ENCODE measurements around the gene TET3.

TET3 gene

DNA sequence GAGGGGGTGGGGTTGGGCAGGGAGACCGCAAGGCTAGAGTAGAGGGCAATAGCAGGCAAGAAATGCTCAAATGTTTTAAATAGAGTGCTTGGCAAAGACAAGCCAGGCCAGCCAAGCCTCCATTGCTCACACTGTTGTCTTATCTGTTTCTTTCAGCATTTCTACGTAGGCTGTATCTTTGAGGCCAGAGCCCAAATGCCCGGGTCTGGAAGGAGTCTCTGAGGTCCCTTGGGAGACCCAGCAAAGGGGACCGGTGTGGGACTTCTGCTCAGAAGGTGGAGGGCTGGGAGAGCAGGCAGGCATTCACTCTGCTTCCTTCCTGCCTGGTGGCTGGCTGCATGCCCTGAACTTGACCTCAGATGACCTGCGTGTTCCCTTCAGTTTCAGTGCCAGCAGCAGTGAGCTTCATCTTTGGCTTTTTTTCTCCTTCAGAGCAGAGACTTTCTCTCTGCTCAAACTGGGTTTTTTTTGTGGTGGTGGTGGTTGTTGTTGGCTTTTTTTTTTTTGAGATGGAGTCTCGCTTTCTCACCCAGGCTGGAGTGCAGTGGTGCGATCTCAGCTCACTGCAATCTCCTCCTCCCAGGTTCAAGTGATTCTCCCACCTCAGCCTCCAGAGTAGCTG, 13.7 kb upstream of the TET3 start:
- H3K36me3 ChIP-seq (ENCODE audit: insufficient read depth, low read length), result no peaks in the 10 kb centered on the region
- H3K9ac ChIP-seq (ENCODE audit: insufficient read length), result peak overlapping the region; percentile 19
- DNase-seq (ENCODE audit: low read depth, low spot score), result no peak
- no peak for TF ChIP-seq POLR2AphosphoS5 (IDR thresholded peaks at IDR 0.05; ENCODE audit: borderline replicate concordance, low read depth, low read length)
- no peak for TF ChIP-seq EZH2 (IDR thresholded peaks at IDR 0.05)
- H3K9me3 ChIP-seq (ENCODE audit: low read depth, low read length), result no peaks in the 10 kb centered on the region
- peak overlapping the region; percentile 39 for H3K27ac ChIP-seq
- H3K4me3 ChIP-seq, result peak overlapping the region; percentile 39; the same call in 1 of the 2 replicates

DNA sequence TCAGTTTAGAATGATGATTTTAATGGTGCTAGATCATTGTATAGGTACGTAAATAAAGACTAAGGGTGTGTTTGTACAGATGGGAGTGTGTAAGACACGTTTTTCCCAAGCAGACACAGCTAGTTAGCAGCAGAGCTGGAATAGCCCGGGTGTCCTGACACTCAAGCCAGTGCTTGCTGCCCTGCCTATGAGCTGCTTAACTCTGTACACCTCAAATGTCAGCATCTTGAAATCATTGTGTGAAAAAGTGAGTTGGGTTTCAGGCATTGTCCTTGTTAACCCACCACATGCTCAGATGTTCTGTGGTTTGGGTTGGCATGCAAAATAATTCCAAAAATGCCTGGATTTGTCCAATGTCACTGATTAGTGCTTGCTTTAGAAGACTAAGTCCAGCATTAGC, 13.0 kb upstream of the TET3 start:
- DNase-seq (ENCODE audit: low read depth, low spot score), result no peak
- H3K9ac ChIP-seq (ENCODE audit: insufficient read length), result peak overlapping the region; percentile 5

DNA sequence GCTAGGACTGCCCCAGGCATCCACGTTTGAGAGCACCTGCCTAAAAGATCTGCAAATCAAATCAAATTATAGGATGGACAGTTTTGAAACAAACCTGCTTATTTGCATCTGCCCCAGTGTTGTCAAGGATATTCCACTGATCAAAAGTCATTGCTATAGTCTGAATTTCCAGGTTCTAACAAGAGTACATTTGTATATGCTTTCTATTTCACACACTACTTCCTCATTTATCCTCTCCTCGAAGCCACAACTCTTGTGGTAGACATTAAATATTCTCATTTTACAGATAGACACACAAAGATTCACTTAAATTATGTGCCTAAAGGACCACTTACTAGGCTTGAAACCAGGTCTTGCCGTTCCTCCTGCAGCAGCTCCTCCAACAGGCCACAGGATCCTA, 11.9 kb upstream of the TET3 start:
- no peak overlapping the region for H3K9ac ChIP-seq (ENCODE audit: insufficient read length)
- H3K27ac ChIP-seq, result no peak overlapping the region
- no peak for DNase-seq (ENCODE audit: low read depth, low spot score)
- no peak overlapping the region for H3K4me3 ChIP-seq
- H3K36me3 ChIP-seq (ENCODE audit: insufficient read depth, low read length), result no peaks in the 10 kb centered on the region
- no peaks in the 10 kb centered on the region for H3K9me3 ChIP-seq (ENCODE audit: low read depth, low read length)
- TF ChIP-seq EZH2 (IDR thresholded peaks at IDR 0.05), result no peak
- TF ChIP-seq POLR2AphosphoS5 (IDR thresholded peaks at IDR 0.05; ENCODE audit: borderline replicate concordance, low read depth, low read length), result no peak
- TF ChIP-seq FOXP2 (optimal IDR thresholded peaks at IDR 0.05; ENCODE audit: control extremely low read depth, extremely low read length, insufficient read depth), result no peak

More for the DNA sequence above, 13.0 kb upstream of the TET3 start:
- Histone ChIP-seq H3K36me3 (ENCODE audit: insufficient read depth, low read length) (no peaks in the 10 kb centered on the region), H3K27ac (no peak overlapping the region), H3K9me3 (ENCODE audit: low read depth, low read length) (no peaks in the 10 kb centered on the region), H3K4me3 (no peak overlapping the region)
- TF ChIP-seq FOXP2 (optimal IDR thresholded peaks at IDR 0.05; ENCODE audit: control extremely low read depth, extremely low read length, insufficient read depth) (no peak), EZH2 (IDR thresholded peaks at IDR 0.05) (no peak), POLR2AphosphoS5 (IDR thresholded peaks at IDR 0.05; ENCODE audit: borderline replicate concordance, low read depth, low read length) (no peak)

DNA sequence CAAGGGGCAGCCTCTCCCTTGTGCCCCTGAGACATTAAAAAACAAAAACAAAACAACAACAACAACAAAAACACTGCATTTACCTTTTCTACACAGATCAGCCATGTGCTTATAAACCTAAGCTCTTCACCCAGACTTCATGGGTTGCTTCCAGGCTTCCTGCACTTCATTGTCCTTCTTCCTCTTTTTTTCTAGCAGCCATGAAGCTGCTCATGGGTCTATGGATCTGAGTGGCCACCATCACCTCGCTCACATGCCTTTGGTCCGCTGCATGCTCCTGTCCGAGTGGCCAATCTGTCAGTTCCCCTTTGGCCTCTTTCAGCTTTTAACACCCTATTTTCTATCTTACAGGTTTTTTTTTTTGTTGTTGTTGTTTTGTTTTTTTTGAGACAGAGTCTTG, 9.0 kb upstream of the TET3 start:
- no peak overlapping the region for H3K4me3 ChIP-seq
- DNase-seq (ENCODE audit: low read depth, low spot score), result no peak
- H3K27ac ChIP-seq, result no peak overlapping the region
- H3K36me3 ChIP-seq (ENCODE audit: insufficient read depth, low read length), result no peaks in the 10 kb centered on the region
- TF ChIP-seq FOXP2 (optimal IDR thresholded peaks at IDR 0.05; ENCODE audit: control extremely low read depth, extremely low read length, insufficient read depth) (no peak), EZH2 (IDR thresholded peaks at IDR 0.05) (no peak), POLR2AphosphoS5 (IDR thresholded peaks at IDR 0.05; ENCODE audit: borderline replicate concordance, low read depth, low read length) (no peak)
- H3K9ac ChIP-seq (ENCODE audit: insufficient read length), result no peak overlapping the region
- H3K9me3 ChIP-seq (ENCODE audit: low read depth, low read length), result no peaks in the 10 kb centered on the region

DNA sequence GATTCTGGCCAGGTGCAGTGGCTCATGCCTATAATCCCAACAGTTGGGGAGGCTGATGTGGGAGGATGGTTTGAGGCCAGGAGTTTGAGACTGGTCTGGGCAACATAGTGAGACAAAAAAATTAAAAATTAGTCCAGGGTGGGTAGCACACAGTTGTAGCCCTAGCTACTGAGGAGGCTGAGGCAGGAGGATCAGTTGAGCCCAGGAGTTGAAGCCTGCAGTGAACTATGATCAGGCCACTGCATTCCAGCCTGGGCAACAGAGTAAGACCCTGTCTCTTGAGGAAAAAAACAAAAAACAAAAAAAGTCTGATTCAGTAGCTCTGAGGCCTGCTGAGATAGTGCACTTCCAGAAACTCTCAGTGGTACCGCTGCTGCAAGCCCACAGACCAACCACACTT, 7.9 kb upstream of the TET3 start:
- Histone ChIP-seq H3K4me3 (no peak overlapping the region), H3K36me3 (ENCODE audit: insufficient read depth, low read length) (no peaks in the 10 kb centered on the region), H3K9ac (ENCODE audit: insufficient read length) (no peak overlapping the region), H3K27ac (no peak overlapping the region), H3K9me3 (ENCODE audit: low read depth, low read length) (no peaks in the 10 kb centered on the region)
- TF ChIP-seq POLR2AphosphoS5 (IDR thresholded peaks at IDR 0.05; ENCODE audit: borderline replicate concordance, low read depth, low read length) (no peak), FOXP2 (optimal IDR thresholded peaks at IDR 0.05; ENCODE audit: control extremely low read depth, extremely low read length, insufficient read depth) (no peak), EZH2 (IDR thresholded peaks at IDR 0.05) (no peak)
- no peak for DNase-seq (ENCODE audit: low read depth, low spot score)

DNA sequence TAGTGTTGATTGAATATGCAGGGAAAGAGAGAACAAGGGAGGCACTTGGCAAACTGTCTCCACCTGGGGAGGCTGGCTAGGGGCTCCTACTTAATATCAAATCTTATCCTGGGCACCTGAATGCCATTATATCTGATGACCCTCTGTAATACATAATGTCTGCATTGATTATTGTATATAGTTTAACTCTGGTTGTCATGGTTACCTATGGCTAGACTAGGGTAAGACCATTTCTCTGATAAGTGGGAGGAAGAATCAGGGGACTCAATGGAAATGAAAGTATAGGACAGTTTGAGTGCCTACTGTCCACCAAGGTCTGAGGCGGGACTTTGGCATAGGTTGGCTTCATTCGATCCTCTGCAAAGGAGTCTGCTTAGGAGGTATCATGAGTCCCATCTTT, 7.2 kb upstream of the TET3 start:
- Histone ChIP-seq H3K4me3 (no peak overlapping the region), H3K36me3 (ENCODE audit: insufficient read depth, low read length) (no peaks in the 10 kb centered on the region), H3K27ac (no peak overlapping the region), H3K9me3 (ENCODE audit: low read depth, low read length) (no peaks in the 10 kb centered on the region), H3K9ac (ENCODE audit: insufficient read length) (no peak overlapping the region)
- no peak for DNase-seq (ENCODE audit: low read depth, low spot score)
- no peak for TF ChIP-seq FOXP2 (optimal IDR thresholded peaks at IDR 0.05; ENCODE audit: control extremely low read depth, extremely low read length, insufficient read depth)
- TF ChIP-seq EZH2 (IDR thresholded peaks at IDR 0.05), result no peak
- no peak for TF ChIP-seq POLR2AphosphoS5 (IDR thresholded peaks at IDR 0.05; ENCODE audit: borderline replicate concordance, low read depth, low read length)

DNA sequence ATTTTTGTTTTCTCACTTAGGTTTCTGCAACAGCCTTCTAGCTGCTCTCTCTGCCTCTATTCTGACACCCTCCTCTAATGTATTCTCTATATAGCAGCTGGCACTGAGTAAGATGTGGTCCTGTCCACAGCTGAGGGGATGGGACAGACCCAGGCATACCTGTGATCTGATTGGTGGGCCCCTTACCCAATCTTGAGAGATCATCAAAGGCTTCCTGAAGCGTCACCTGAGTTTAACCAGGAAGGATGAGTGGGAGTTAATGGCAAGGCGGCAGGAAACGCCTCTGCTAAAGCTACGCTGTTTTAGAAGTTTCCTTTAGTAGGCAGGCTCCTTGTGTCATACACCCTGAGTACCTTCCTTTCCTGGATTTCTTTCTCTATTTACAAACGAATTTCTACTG, 5.7 kb upstream of the TET3 start:
- Histone ChIP-seq H3K9ac (ENCODE audit: insufficient read length) (no peak overlapping the region), H3K36me3 (ENCODE audit: insufficient read depth, low read length) (no peaks in the 10 kb centered on the region), H3K4me3 (no peak overlapping the region), H3K9me3 (ENCODE audit: low read depth, low read length) (no peaks in the 10 kb centered on the region), H3K27ac (no peak overlapping the region)
- no peak for DNase-seq (ENCODE audit: low read depth, low spot score)
- TF ChIP-seq POLR2AphosphoS5 (IDR thresholded peaks at IDR 0.05; ENCODE audit: borderline replicate concordance, low read depth, low read length), result no peak
- no peak for TF ChIP-seq EZH2 (IDR thresholded peaks at IDR 0.05)
- TF ChIP-seq FOXP2 (optimal IDR thresholded peaks at IDR 0.05; ENCODE audit: control extremely low read depth, extremely low read length, insufficient read depth), result no peak

DNA sequence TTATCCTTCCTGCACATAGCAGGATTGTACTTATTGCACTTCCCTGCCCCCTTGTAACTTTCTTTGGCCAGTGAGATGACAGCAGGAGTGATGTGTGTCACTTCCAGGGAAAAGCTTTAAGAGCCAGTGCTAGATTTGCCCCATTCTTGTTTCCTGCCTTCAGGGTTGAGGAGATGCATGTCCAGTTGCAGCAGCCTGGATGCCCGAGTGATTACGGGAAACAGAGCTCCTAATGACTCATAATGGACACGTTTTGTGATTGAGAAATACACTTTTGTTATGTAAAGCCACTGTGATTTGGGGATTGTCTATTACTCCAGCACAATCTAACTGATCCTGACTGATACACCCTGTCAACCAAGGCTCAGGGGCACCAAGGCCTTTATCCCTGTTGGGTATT, 5.0 kb upstream of the TET3 start:
- Histone ChIP-seq H3K9ac (ENCODE audit: insufficient read length) (no peak overlapping the region), H3K36me3 (ENCODE audit: insufficient read depth, low read length) (no peaks in the 10 kb centered on the region), H3K4me3 (no peak overlapping the region), H3K9me3 (ENCODE audit: low read depth, low read length) (no peaks in the 10 kb centered on the region), H3K27ac (no peak overlapping the region)
- DNase-seq (ENCODE audit: low read depth, low spot score), result no peak
- TF ChIP-seq EZH2 (IDR thresholded peaks at IDR 0.05), result no peak
- no peak for TF ChIP-seq POLR2AphosphoS5 (IDR thresholded peaks at IDR 0.05; ENCODE audit: borderline replicate concordance, low read depth, low read length)
- no peak for TF ChIP-seq FOXP2 (optimal IDR thresholded peaks at IDR 0.05; ENCODE audit: control extremely low read depth, extremely low read length, insufficient read depth)

DNA sequence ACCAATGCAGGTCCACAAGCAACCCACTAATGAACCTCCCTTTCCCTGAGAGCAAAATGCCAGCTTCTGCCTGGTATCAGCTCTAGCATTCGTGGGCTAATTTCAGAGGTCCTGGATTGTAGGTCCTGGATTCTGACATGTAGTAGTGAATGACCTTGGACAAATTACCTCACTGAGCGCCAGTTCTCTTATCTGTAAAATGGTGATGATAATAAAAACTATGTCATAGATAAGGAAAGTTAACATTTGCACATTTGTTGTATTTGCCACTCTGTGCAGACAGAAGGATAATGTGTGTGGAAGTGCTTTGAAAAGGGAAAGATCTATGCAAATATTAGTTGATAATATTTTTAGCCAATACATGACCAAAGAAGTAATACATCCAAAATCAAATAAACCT, 4.1 kb upstream of the TET3 start:
- H3K9me3 ChIP-seq (ENCODE audit: low read depth, low read length), result no peaks in the 10 kb centered on the region
- no peaks in the 10 kb centered on the region for H3K36me3 ChIP-seq (ENCODE audit: insufficient read depth, low read length)
- no peak overlapping the region for H3K9ac ChIP-seq (ENCODE audit: insufficient read length)
- H3K27ac ChIP-seq, result no peak overlapping the region
- DNase-seq (ENCODE audit: low read depth, low spot score), result no peak
- no peak overlapping the region for H3K4me3 ChIP-seq
- no peak for TF ChIP-seq EZH2 (IDR thresholded peaks at IDR 0.05)
- TF ChIP-seq FOXP2 (optimal IDR thresholded peaks at IDR 0.05; ENCODE audit: control extremely low read depth, extremely low read length, insufficient read depth), result no peak
- TF ChIP-seq POLR2AphosphoS5 (IDR thresholded peaks at IDR 0.05; ENCODE audit: borderline replicate concordance, low read depth, low read length), result no peak
